Effector CD4-positive, alpha-beta T cell (primary cell): ENCODE results near the gene ELFN2.

ENCODE experiments used
- DNase-seq: peaks from one replicate; pipeline ENCODE4 v3.0.0-alpha.2; 2020

ELFN2 gene

GRCh38 chr22:37354261-37354660 lies 73.0 kb downstream of the ELFN2 start:
- DNase-seq: no peak

GRCh38 chr22:37353839-37354238 lies 73.4 kb downstream of the ELFN2 start:
- no peak for DNase-seq

- DNase-seq: no peak
These were observed 74.8 kb downstream of the ELFN2 start for GRCh38 chr22:37352481-37352880.

- no peak for DNase-seq
These were observed 76.0 kb downstream of the ELFN2 start for GRCh38 chr22:37351232-37351631.

- no peak for DNase-seq
These were observed 78.0 kb downstream of the ELFN2 start for GRCh38 chr22:37349043-37349814.

GRCh38 chr22:37346505-37346895 lies 80.8 kb downstream of the ELFN2 start:
- no peak for DNase-seq

- DNase-seq: no peak
These were observed 81.3 kb downstream of the ELFN2 start for GRCh38 chr22:37345863-37346504.

- no peak for DNase-seq
These were observed 82.4 kb downstream of the ELFN2 start for GRCh38 chr22:37344735-37345449.

- no peak for DNase-seq
These were observed 83.2 kb downstream of the ELFN2 start for GRCh38 chr22:37343863-37344734.

GRCh38 chr22:37343348-37343747 lies 83.9 kb downstream of the ELFN2 start:
- DNase-seq: no peak

- no peak for DNase-seq
These were observed 85.2 kb downstream of the ELFN2 start for GRCh38 chr22:37342065-37342464.

- no peak for DNase-seq
These were observed 86.7 kb downstream of the ELFN2 start for GRCh38 chr22:37340331-37341262.

GRCh38 chr22:37338539-37339246 lies 88.6 kb downstream of the ELFN2 start:
- no peak for DNase-seq

- DNase-seq: no peak
These were observed 89.9 kb downstream of the ELFN2 start for GRCh38 chr22:37337204-37337943.

GRCh38 chr22:37336579-37336978 lies 90.7 kb downstream of the ELFN2 start:
- DNase-seq: no peak

GRCh38 chr22:37335806-37336199 lies 91.5 kb downstream of the ELFN2 start:
- no peak for DNase-seq

GRCh38 chr22:37334859-37335805 lies 92.1 kb downstream of the ELFN2 start:
- no peak for DNase-seq

GRCh38 chr22:37334461-37334858 lies 92.8 kb downstream of the ELFN2 start:
- DNase-seq: no peak
